ENCODE data around the gene CSF1R.

GRCh38 chr5:150044329-150044681 lies 42.0 kb downstream of the CSF1R start:
- TF ChIP-seq, protein P1, sequence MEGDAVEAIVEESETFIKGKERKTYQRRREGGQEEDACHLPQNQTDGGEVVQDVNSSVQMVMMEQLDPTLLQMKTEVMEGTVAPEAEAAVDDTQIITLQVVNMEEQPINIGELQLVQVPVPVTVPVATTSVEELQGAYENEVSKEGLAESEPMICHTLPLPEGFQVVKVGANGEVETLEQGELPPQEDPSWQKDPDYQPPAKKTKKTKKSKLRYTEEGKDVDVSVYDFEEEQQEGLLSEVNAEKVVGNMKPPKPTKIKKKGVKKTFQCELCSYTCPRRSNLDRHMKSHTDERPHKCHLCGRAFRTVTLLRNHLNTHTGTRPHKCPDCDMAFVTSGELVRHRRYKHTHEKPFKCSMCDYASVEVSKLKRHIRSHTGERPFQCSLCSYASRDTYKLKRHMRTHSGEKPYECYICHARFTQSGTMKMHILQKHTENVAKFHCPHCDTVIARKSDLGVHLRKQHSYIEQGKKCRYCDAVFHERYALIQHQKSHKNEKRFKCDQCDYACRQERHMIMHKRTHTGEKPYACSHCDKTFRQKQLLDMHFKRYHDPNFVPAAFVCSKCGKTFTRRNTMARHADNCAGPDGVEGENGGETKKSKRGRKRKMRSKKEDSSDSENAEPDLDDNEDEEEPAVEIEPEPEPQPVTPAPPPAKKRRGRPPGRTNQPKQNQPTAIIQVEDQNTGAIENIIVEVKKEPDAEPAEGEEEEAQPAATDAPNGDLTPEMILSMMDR (IDR thresholded peaks at IDR 0.05 in 8 of 11, conservative IDR thresholded peaks at IDR 0.05 in 3 of 11), result no peak
- TF ChIP-seq POLR2A (IDR thresholded peaks at IDR 0.05), result no peak

All from spleen (tissue), 7 donors.